Esophagus muscularis mucosa (tissue), 4 donors: ENCODE data around the gene SMG6. TPM values are rescaled to one million over a fixed set of nuclear protein-coding genes. Genes with fewer than 3 reads are reported as not detected.

Source experiments
- DNase-seq: peaks from one replicate; pipeline ENCODE4 v3.0.0-alpha.2; 2017; ENCODE audit errors: extremely low spot score
- H3K27ac ChIP-seq, 4 donors: fragments of 200-600 bp; sonication (generic); replicated peaks in 1 of 4; 1 replicate in 3 of 4; 2 replicates in 1 of 4; pipeline ENCODE4 v1.5.1; 2016 to 2019; ENCODE audit warnings: mild to moderate bottlenecking in 1 of 4
- H3K27me3 ChIP-seq, 4 donors: fragments of 200-600 bp; sonication (generic); one replicate each; pipeline versions ENCODE4 v1.5.1 to v1.6.0; 2016 to 2019
- H3K36me3 ChIP-seq, 4 donors: fragments of 200-600 bp; sonication (generic); one replicate each; pipeline ENCODE4 v1.5.1; 2016 to 2019
- H3K4me1 ChIP-seq, 4 donors: fragments of 200-600 bp; sonication (generic); one replicate each; pipeline ENCODE4 v1.5.1; 2016 to 2019
- H3K4me3 ChIP-seq, 4 donors: fragments of 200-600 bp; sonication (generic); 1 replicate in 2 of 4; 2 replicates in 2 of 4; pipeline ENCODE4 v1.5.1; 2016 to 2019; ENCODE audit warnings: mild to moderate bottlenecking in 4 of 4, moderate library complexity in 1 of 4
- H3K9me3 ChIP-seq, 4 donors: fragments of 200-600 bp; sonication (generic); 1 replicate in 3 of 4; 2 replicates in 1 of 4; pipeline ENCODE4 v1.5.1; 2016 to 2019
- EP300 ChIP-seq: sonication (generic); formaldehyde crosslinking; IDR thresholded peaks from one replicate; pipeline ENCODE4 v1.6.1; 2017; ENCODE audit warnings: antibody characterized with exemption
- POLR2A ChIP-seq: fragments of 450-650 bp; IDR thresholded peaks from one replicate; pipeline ENCODE4 v1.6.1; 2017; ENCODE audit warnings: antibody characterized with exemption, moderate library complexity, mild to moderate bottlenecking, low read depth
- POLR2AphosphoS5 ChIP-seq, 2 donors: sonication (generic); formaldehyde crosslinking; IDR thresholded peaks; one replicate each; pipeline ENCODE4 v1.6.1; 2017; ENCODE audit warnings: antibody characterized with exemption in 2 of 2
- WGBS: methylation state at CpG from one replicate; pipeline ENCODE4 v1.1.5; 2018; 5-methylcytosine and 5-hydroxymethylcytosine counted together
- intact Hi-C: fragments of 100-400 bp; cut with DNase I; formaldehyde crosslinking; loops from one replicate; pipeline ENCODE4 v1.15.1; 2023
- total RNA-seq, 4 donors: library from RNA; depleted of rRNA; stranded (reverse); fragments of >200 nt; gene quantifications; one replicate each; pipeline versions ENCODE4 v1.1.0 to v1.2.1, GENCODE V29; 2016
- TF ChIP-seq, protein P1 (sequence below), 3 experiments: fragments of 200-600 bp in 2 of 3; fragments of 450-650 bp in 1 of 3; sonication (generic) in 2 of 3; IDR thresholded peaks; one replicate each; pipeline ENCODE4 v1.5.1; 2017 to 2019; ENCODE audit warnings: antibody characterized with exemption in 3 of 3, mild to moderate bottlenecking in 2 of 3, moderate library complexity in 1 of 3

The SMG6 gene
- total RNA-seq, 4 donors from 2014 or later: 38.2 to 67.7 (median 47.7) TPM

DNA sequence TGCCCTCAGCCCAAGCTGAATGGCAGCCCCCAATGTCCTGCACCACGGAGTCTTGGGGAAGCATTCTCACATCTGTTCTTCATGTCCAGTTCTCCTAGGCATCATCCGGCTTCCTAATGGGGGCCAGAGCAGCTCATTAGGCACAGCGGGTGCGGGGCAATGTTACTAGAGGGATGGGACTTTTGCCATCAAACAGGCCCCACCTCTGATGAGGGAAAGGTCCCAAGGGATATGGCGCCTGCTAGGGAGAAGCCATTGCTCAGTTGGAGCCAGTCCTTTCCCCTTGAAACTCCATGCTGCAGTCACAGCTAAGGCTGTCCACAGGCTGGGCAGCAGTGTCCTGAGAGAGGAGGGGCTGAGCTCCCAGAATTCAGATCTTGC is 275.4 kb downstream of the SMG6 start:
- TF ChIP-seq POLR2AphosphoS5 (IDR thresholded peaks at IDR 0.05) (no peak), EP300 (no peak), POLR2A (no peak)
- TF ChIP-seq, protein P1, sequence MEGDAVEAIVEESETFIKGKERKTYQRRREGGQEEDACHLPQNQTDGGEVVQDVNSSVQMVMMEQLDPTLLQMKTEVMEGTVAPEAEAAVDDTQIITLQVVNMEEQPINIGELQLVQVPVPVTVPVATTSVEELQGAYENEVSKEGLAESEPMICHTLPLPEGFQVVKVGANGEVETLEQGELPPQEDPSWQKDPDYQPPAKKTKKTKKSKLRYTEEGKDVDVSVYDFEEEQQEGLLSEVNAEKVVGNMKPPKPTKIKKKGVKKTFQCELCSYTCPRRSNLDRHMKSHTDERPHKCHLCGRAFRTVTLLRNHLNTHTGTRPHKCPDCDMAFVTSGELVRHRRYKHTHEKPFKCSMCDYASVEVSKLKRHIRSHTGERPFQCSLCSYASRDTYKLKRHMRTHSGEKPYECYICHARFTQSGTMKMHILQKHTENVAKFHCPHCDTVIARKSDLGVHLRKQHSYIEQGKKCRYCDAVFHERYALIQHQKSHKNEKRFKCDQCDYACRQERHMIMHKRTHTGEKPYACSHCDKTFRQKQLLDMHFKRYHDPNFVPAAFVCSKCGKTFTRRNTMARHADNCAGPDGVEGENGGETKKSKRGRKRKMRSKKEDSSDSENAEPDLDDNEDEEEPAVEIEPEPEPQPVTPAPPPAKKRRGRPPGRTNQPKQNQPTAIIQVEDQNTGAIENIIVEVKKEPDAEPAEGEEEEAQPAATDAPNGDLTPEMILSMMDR (IDR thresholded peaks at IDR 0.05): no peak
- Histone ChIP-seq H3K9me3 (no peaks in the 10 kb centered on the region), H3K36me3 (peaks cover 0 to 5% (median 2%) of the 10 kb centered on the region in 4 donors), H3K27me3 (peaks cover 10 to 61% (median 16%) of the 10 kb centered on the region in 4 donors), H3K27ac (no peak overlapping the region), H3K4me1 (peaks cover 43 to 67% (median 62%) of the 10 kb centered on the region in 4 donors), H3K4me3 (no peak overlapping the region)
- WGBS: 82% methylated on average over 3 of the region's 5 CpGs
- no peak for DNase-seq
- intact Hi-C loops: no loop called here

DNA sequence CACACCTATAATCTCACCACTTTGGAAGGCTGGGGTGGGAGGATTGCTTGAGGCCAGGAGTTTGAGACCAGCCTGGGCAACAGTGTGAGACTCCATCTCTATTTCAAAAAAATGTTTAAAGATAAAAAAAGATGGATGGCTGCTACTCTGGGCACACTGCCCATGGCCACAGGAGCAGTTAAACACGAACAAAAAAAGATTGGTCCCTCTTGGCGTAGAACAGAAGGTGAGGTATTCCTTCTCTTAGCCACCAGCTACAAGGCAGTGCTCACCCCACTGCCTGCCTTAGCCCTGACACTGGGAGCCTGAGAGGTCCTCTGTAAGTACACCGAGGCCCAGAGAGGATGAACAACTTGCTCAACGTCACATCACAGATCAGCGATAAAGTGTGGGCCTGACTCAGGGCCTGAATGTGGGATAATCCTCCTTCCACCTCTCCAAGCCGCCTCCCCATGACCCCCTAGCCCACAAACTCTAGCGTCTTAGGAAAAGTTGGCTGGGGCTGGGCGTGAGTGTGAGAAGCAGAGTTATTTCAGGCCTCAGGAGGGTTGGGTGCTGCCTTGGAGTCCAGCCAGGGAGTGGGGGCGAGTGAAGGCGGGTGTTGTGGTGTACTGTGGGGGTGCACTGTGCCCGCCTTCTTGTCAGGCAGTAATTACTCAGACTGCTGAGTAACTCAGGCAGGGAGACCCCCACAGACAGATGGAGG is 275.9 kb downstream of the SMG6 start:
- Histone ChIP-seq H3K4me3 (no peak overlapping the region), H3K4me1 (peaks cover 43 to 67% (median 60%) of the 10 kb centered on the region in 4 donors), H3K27me3 (peaks cover 10 to 65% (median 19%) of the 10 kb centered on the region in 4 donors), H3K9me3 (no peaks in the 10 kb centered on the region), H3K27ac (no peak overlapping the region), H3K36me3 (peaks cover 0 to 4% (median 2%) of the 10 kb centered on the region in 4 donors)
- 53% methylated on average over 11 of the region's 11 CpGs for WGBS
- DNase-seq: no peak
- TF ChIP-seq POLR2AphosphoS5 (IDR thresholded peaks at IDR 0.05) (no peak), EP300 (no peak), POLR2A (no peak)
- TF ChIP-seq, protein P1 (IDR thresholded peaks at IDR 0.05): no peak
- intact Hi-C loops: no loop called here

GRCh38 chr17:2025622-2026309 is 277.8 kb downstream of the SMG6 start:
- DNase-seq: no peak
- Histone ChIP-seq H3K36me3 (no peaks in the 10 kb centered on the region), H3K4me3 (peak overlapping the region; percentile 53 to 65 (median 60)), H3K27ac (peak overlapping the region in 3 of 4 donors; percentile 5 to 36 (median 25)), H3K4me1 (peaks cover 32 to 49% (median 43%) of the 10 kb centered on the region in 4 donors), H3K9me3 (no peaks in the 10 kb centered on the region), H3K27me3 (peaks cover 10 to 68% (median 19%) of the 10 kb centered on the region in 4 donors)
- under 1% methylated on average over 36 of the region's 55 CpGs for WGBS
- intact Hi-C loops: loop anchor here (1.0 kb wide), 1 partner anchor 116 kb away; no protein-coding TSS in a partner anchor
- TF ChIP-seq, protein P1 (IDR thresholded peaks at IDR 0.05): peak; percentile 64 to 72 (median 66)
- no peak for TF ChIP-seq POLR2A
- TF ChIP-seq POLR2AphosphoS5 (IDR thresholded peaks at IDR 0.05): peak in 1 of 2 donors; percentile 19

DNA sequence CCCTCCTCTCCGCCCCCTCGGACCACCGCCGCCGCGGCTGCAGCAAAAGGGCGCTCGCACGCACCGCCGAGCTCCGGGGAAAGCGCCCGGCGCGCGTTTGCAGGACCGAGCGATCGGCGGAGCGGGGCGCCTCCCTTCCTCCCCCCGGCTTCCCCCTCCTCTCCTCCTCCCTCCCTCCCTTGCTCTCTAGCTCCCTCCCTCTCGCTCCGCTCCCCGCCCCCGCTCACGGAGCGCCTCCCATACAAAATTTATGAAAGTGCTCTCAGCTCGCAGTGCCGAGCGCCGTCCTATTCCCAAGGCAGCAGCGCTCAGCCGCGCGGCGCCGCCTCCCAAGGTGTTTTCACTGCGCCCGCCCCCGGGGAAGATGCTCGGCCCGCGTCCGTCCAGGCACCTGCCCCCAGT is 278.4 kb downstream of the SMG6 start, which contains the start of gene RTN4RL1:
Gene RTN4RL1 (minus strand): TSS at position 115 of the 402 bp plus-strand sequence. CDS start 469 bp downstream, outside the sequence.
- Histone ChIP-seq H3K4me1 (peaks cover 29 to 45% (median 41%) of the 10 kb centered on the region in 4 donors), H3K27ac (peak within 1 kb of the TSS in 3 of 4 donors; percentile 6 to 36 (median 25)), H3K27me3 (peaks cover 10 to 68% (median 19%) of the 10 kb centered on the region in 4 donors), H3K9me3 (no peaks in the 10 kb centered on the region), H3K4me3 (peak within 1 kb of the TSS; percentile 53 to 65 (median 60)), H3K36me3 (no peaks in the 10 kb centered on the region)
- intact Hi-C loops: no loop called here
- WGBS: 0% methylated on average over 16 of the region's 47 CpGs
- TF ChIP-seq POLR2A: no peak
- no peak for TF ChIP-seq POLR2AphosphoS5 (IDR thresholded peaks at IDR 0.05)
- no peak for DNase-seq
